Liver (tissue), 9 donors: ENCODE measurements around the gene MRTFB. TPM values are rescaled to one million over a fixed set of nuclear protein-coding genes. Genes with fewer than 3 reads are reported as not detected.

Source experiments
- DNase-seq: peaks from one replicate; pipeline ENCODE4 v3.0.0-alpha.2; 2017; ENCODE audit warnings: low spot score
- H3K27ac ChIP-seq, 2 donors: one replicate each; pipeline ENCODE4 v1.7.0; 2013; ENCODE audit warnings: inconsistent platforms in 2 of 2, low read length in 2 of 2, control low read depth in 1 of 2, low read depth in 1 of 2, mild to moderate bottlenecking in 1 of 2
- H3K27me3 ChIP-seq, 4 donors: one replicate each; pipeline versions ENCODE4 v1.6.1 to v1.7.0; 2013; ENCODE audit warnings: low read length in 3 of 4, inconsistent platforms in 1 of 4, mild to moderate bottlenecking in 1 of 4, moderate library complexity in 1 of 4; ENCODE audit not compliant: control insufficient read depth in 4 of 4, insufficient read depth in 4 of 4
- H3K36me3 ChIP-seq, 4 donors: one replicate each; pipeline versions ENCODE4 v1.6.1 to v1.7.0; 2013; ENCODE audit warnings: low read length in 3 of 4, mild to moderate bottlenecking in 3 of 4, low read depth in 1 of 4, moderate library complexity in 1 of 4; ENCODE audit not compliant: control insufficient read depth in 4 of 4, insufficient read depth in 3 of 4
- H3K4me1 ChIP-seq, 4 donors: one replicate each; pipeline versions ENCODE4 v1.6.1 to v1.7.0; 2013; ENCODE audit warnings: low read length in 3 of 4, mild to moderate bottlenecking in 3 of 4, moderate library complexity in 1 of 4; ENCODE audit not compliant: control insufficient read depth in 4 of 4, insufficient read depth in 4 of 4
- H3K4me3 ChIP-seq, 3 donors: one replicate each; pipeline versions ENCODE4 v1.6.1 to v1.7.0; 2013; ENCODE audit warnings: low read length in 3 of 3, control low read depth in 1 of 3, low read depth in 1 of 3, mild to moderate bottlenecking in 1 of 3
- H3K9ac ChIP-seq, 2 donors: one replicate each; pipeline ENCODE4 v1.7.0; 2013; ENCODE audit warnings: low read length in 2 of 2, mild to moderate bottlenecking in 2 of 2, moderate library complexity in 2 of 2, control low read depth in 1 of 2, low read depth in 1 of 2
- H3K9me3 ChIP-seq, 4 donors: one replicate each; pipeline versions ENCODE4 v1.6.1 to v1.7.0; 2013; ENCODE audit warnings: low read length in 3 of 4; ENCODE audit not compliant: control insufficient read depth in 4 of 4
- ATF3 ChIP-seq: IDR thresholded peaks from 2 replicates; pipeline ENCODE4 v1.6.1; 2016; ENCODE audit warnings: antibody characterized with exemption
- CTCF ChIP-seq: fragments of 150-350 bp; IDR thresholded peaks from 2 replicates; pipeline ENCODE4 v1.5.1; 2017; ENCODE audit warnings: improper control_type of control experiment, low read depth, low read length; ENCODE audit not compliant: missing input control
- EGR1 ChIP-seq, 2 donors: IDR thresholded peaks; 2 replicates each; pipeline ENCODE4 v1.6.1; 2016 to 2018; ENCODE audit warnings: antibody characterized with exemption in 2 of 2, low read depth in 2 of 2
- FOXA1 ChIP-seq: IDR thresholded peaks from 2 replicates; pipeline ENCODE4 v1.6.1; 2016; ENCODE audit warnings: antibody characterized with exemption
- FOXA2 ChIP-seq: IDR thresholded peaks from 2 replicates; pipeline ENCODE4 v1.6.1; 2016; ENCODE audit warnings: antibody characterized with exemption
- GABPA ChIP-seq, 2 donors: IDR thresholded peaks in 1 of 2; conservative IDR thresholded peaks in 1 of 2; 2 replicates each; pipeline ENCODE4 v1.6.1; 2016; ENCODE audit warnings: antibody characterized with exemption in 2 of 2, mild to moderate bottlenecking in 1 of 2, moderate library complexity in 1 of 2
- HNF4A ChIP-seq, 2 donors: conservative IDR thresholded peaks; 2 replicates each; pipeline ENCODE4 v1.6.1; 2016; ENCODE audit warnings: antibody characterized with exemption in 2 of 2, mild to moderate bottlenecking in 2 of 2
- HNF4G ChIP-seq: IDR thresholded peaks from 2 replicates; pipeline ENCODE4 v1.6.1; 2016; ENCODE audit warnings: antibody characterized with exemption
- JUND ChIP-seq, 2 donors: IDR thresholded peaks; 2 replicates each; pipeline ENCODE4 v1.6.1; 2016; ENCODE audit warnings: antibody characterized with exemption in 2 of 2
- MAX ChIP-seq: IDR thresholded peaks from 2 replicates; pipeline ENCODE4 v1.6.1; 2016; ENCODE audit warnings: antibody characterized with exemption
- NR2F2 ChIP-seq: IDR thresholded peaks from 2 replicates; pipeline ENCODE4 v1.6.1; 2016; ENCODE audit warnings: antibody characterized with exemption
- RAD21 ChIP-seq, 2 donors: IDR thresholded peaks; 2 replicates each; pipeline ENCODE4 v1.6.1; 2016; ENCODE audit warnings: antibody characterized with exemption in 2 of 2, mild to moderate bottlenecking in 2 of 2
- REST ChIP-seq: IDR thresholded peaks from 2 replicates; pipeline ENCODE4 v1.6.1; 2016; ENCODE audit warnings: antibody characterized with exemption, mild to moderate bottlenecking
- RXRA ChIP-seq, 2 donors: IDR thresholded peaks; 2 replicates each; pipeline ENCODE4 v1.6.1; 2017 to 2018; ENCODE audit warnings: antibody characterized with exemption in 2 of 2, mild to moderate bottlenecking in 1 of 2
- SP1 ChIP-seq: IDR thresholded peaks from 2 replicates; pipeline ENCODE4 v1.6.1; 2018; ENCODE audit warnings: antibody characterized with exemption, mild to moderate bottlenecking
- TAF1 ChIP-seq: conservative IDR thresholded peaks from 2 replicates; pipeline ENCODE4 v1.6.1; 2016; ENCODE audit warnings: antibody characterized with exemption, mild to moderate bottlenecking
- YY1 ChIP-seq: IDR thresholded peaks from 2 replicates; pipeline ENCODE4 v1.6.1; 2016; ENCODE audit warnings: antibody characterized with exemption, mild to moderate bottlenecking
- ZBTB33 ChIP-seq: IDR thresholded peaks from 2 replicates; pipeline ENCODE4 v1.6.1; 2016; ENCODE audit warnings: antibody characterized with exemption
- WGBS: extraction: QIAGEN DNeasy Blood & Tissue Kit; methylation state at CpG from one replicate; pipeline ENCODE4 v1.1.7; 2013; 5-methylcytosine and 5-hydroxymethylcytosine counted together
- polyA plus RNA-seq, 2 donors: library from polyadenylated mRNA; stranded (reverse) in 1 of 2; unstranded in 1 of 2; fragments of 200-250 nt in 1 of 2; fragments of >200 nt in 1 of 2; fragmentation: Nextera tagmentation in 1 of 2; extraction: Ambion mirVana in 1 of 2; gene quantifications; one replicate each; pipeline versions ENCODE4 v1.2.1 to v1.2.3, GENCODE V29; 2013 to 2015
- total RNA-seq, 2 donors: library from RNA; depleted of rRNA; stranded (reverse); fragments of >200 nt; gene quantifications; one replicate each; pipeline ENCODE4 v1.2.3, GENCODE V29; 2014
- donor health status: healthy.
- donor health status: healthy.
- donor health status: healthy.
- donor health status: healthy.
- donor health status: healthy.

The MRTFB gene
- total and polyA plus RNA-seq, 4 donors = 4.1 to 14.2 (median 5.8) TPM

- no peak for TF ChIP-seq GABPA (IDR thresholded peaks at IDR 0.05 in 1 of 2, conservative IDR thresholded peaks at IDR 0.05 in 1 of 2)
- TF ChIP-seq REST = no peak
- TF ChIP-seq JUND (IDR thresholded peaks at IDR 0.05) = no peak
- TF ChIP-seq CTCF = no peak
- no peak for TF ChIP-seq MAX
- TF ChIP-seq ATF3 = no peak
- TF ChIP-seq EGR1 (IDR thresholded peaks at IDR 0.05; ENCODE audit: low read depth in 2 of 2) = no peak
- TF ChIP-seq FOXA2 = no peak
- TF ChIP-seq FOXA1 = no peak
- no peak for TF ChIP-seq RXRA (IDR thresholded peaks at IDR 0.05)
- no peak for TF ChIP-seq HNF4G
- no peak for TF ChIP-seq ZBTB33
- TF ChIP-seq RAD21 (IDR thresholded peaks at IDR 0.05) = no peak
- no peak for TF ChIP-seq SP1
- no peak for TF ChIP-seq HNF4A (conservative IDR thresholded peaks at IDR 0.05)
- TF ChIP-seq YY1 = no peak
- no peak for TF ChIP-seq TAF1
- no peak for TF ChIP-seq NR2F2
- no peak overlapping the region for H3K9ac ChIP-seq
- H3K4me1 ChIP-seq = peaks cover 5 to 33% (median 31%) of the 10 kb centered on the region in 4 donors
- no peak for DNase-seq
- H3K4me3 ChIP-seq = no peak overlapping the region
- 85% methylated on average over 7 of the region's 7 CpGs for WGBS
- peaks cover 2 to 16% (median 13%) of the 10 kb centered on the region in 4 donors for H3K36me3 ChIP-seq
- H3K27me3 ChIP-seq = no peaks in the 10 kb centered on the region
- peak overlapping the region in 1 of 2 donors; percentile 47 for H3K27ac ChIP-seq
- H3K9me3 ChIP-seq = no peaks in the 10 kb centered on the region
These were observed 169.8 kb downstream of the MRTFB start for GRCh38 chr16:14240964-14241363.
